IMR-90 (cell line): ENCODE measurements around the gene ALDH2. TPM values are rescaled to one million over a fixed set of nuclear protein-coding genes. Genes with fewer than 3 reads are reported as not detected.

Experiments used
- ATAC-seq: fragments of 200-7000 bp; cut with Tn5 transposase; 2 replicates; pipeline ENCODE4 v1.9.1; 2020; ENCODE audit warnings: low read depth, mild to moderate bottlenecking, moderate library complexity
- BruUV-seq: library from RNA; stranded (reverse); fragments of 400-500 nt; replicated peaks from 2 replicates; lab custom pipeline; 2021; lab: Mats Ljungman, UMichigan
- CTCF ChIA-PET: fragments of 300-600 bp; formaldehyde crosslinking; extraction: SDS; loops from one replicate; lab custom pipeline; 2021; ENCODE audit warnings: antibody characterized with exemption; lab: Yijun Ruan, JAX
- POLR2A ChIA-PET: fragments of 300-600 bp; sonication (Branson Sonifier 250); formaldehyde crosslinking; loops from one replicate; lab custom pipeline; 2022; ENCODE audit warnings: antibody characterized with exemption; ENCODE audit not compliant: unreplicated experiment; lab: Charles Lee
- DNase-seq: peaks from one replicate; pipeline ENCODE4 v3.0.0; 2013
- H2AFZ ChIP-seq: replicated peaks from 2 replicates; pipeline ENCODE3; 2013; ENCODE audit warnings: low read length, mild to moderate bottlenecking; ENCODE audit not compliant: poor library complexity
- H2AK5ac ChIP-seq: 2 replicates; pipeline ENCODE4 v1.6.1; 2013; ENCODE audit warnings: low read depth, low read length, inconsistent platforms
- H2AK9ac ChIP-seq: replicated peaks from 2 replicates; pipeline ENCODE3; 2013; ENCODE audit warnings: mild to moderate bottlenecking, low read depth, low read length, moderate library complexity; ENCODE audit not compliant: poor library complexity
- H2BK120ac ChIP-seq: 2 replicates; pipeline ENCODE4 v1.6.1; 2013; ENCODE audit warnings: low read depth, low read length, inconsistent platforms
- H2BK15ac ChIP-seq: 3 replicates; pipeline ENCODE4 v1.6.1; 2013; ENCODE audit warnings: low read depth, low read length, inconsistent platforms
- H2BK20ac ChIP-seq: 2 replicates; pipeline ENCODE4 v1.6.1; 2013; ENCODE audit warnings: low read depth, mild to moderate bottlenecking, inconsistent platforms, low read length, moderate library complexity
- H2BK5ac ChIP-seq: 2 replicates; pipeline ENCODE4 v1.6.1; 2013; ENCODE audit warnings: mild to moderate bottlenecking, low read depth, low read length, inconsistent platforms; ENCODE audit not compliant: poor library complexity, severe bottlenecking
- H3K14ac ChIP-seq: replicated peaks from 2 replicates; pipeline ENCODE4 v1.6.1; 2013; ENCODE audit warnings: low read depth, low read length, inconsistent platforms
- H3K18ac ChIP-seq: 2 replicates; pipeline ENCODE4 v1.6.1; 2013; ENCODE audit warnings: low read depth, low read length, control low read depth
- H3K23ac ChIP-seq: 2 replicates; pipeline ENCODE4 v1.6.1; 2013; ENCODE audit warnings: low read depth, low read length, inconsistent platforms
- H3K27ac ChIP-seq: 2 replicates; pipeline ENCODE4 v1.5.1; 2013; ENCODE audit warnings: mild to moderate bottlenecking, control low read depth, low read length; ENCODE audit not compliant: insufficient read depth
- H3K27me3 ChIP-seq: 2 replicates; pipeline ENCODE4 v1.6.1; 2013; ENCODE audit warnings: low read length; ENCODE audit not compliant: control insufficient read depth, insufficient read depth
- H3K36me3 ChIP-seq: 2 replicates; pipeline ENCODE4 v1.6.1; 2013; ENCODE audit warnings: low read length, mixed read lengths; ENCODE audit not compliant: control insufficient read depth, insufficient read depth
- H3K4ac ChIP-seq: 2 replicates; pipeline ENCODE4 v1.6.1; 2013; ENCODE audit warnings: low read depth, low read length, inconsistent platforms
- H3K4me1 ChIP-seq: 2 replicates; pipeline ENCODE4 v1.6.1; 2013; ENCODE audit warnings: low read length, mixed read lengths; ENCODE audit not compliant: control insufficient read depth, insufficient read depth
- H3K4me2 ChIP-seq: 2 replicates; pipeline ENCODE4 v1.6.1; 2013; ENCODE audit warnings: low read depth, mild to moderate bottlenecking, control low read depth, low read length, moderate library complexity
- H3K4me3 ChIP-seq: 2 replicates; pipeline ENCODE4 v1.5.1; 2013; ENCODE audit warnings: low read depth, mild to moderate bottlenecking, control low read depth, low read length, moderate library complexity; ENCODE audit not compliant: insufficient read depth
- H3K56ac ChIP-seq: 2 replicates; pipeline ENCODE4 v1.6.1; 2013; ENCODE audit warnings: low read length, inconsistent platforms; ENCODE audit not compliant: insufficient read depth; ENCODE audit errors: extremely low read depth
- H3K79me1 ChIP-seq, 2 experiments: 2 replicates each; pipeline ENCODE4 v1.6.1; 2013; ENCODE audit warnings: low read length in 2 of 2, inconsistent platforms in 1 of 2, low read depth in 1 of 2
- H3K9ac ChIP-seq: 2 replicates; pipeline ENCODE4 v1.6.1; 2013; ENCODE audit warnings: low read depth, low read length, control low read depth
- H3K9me1 ChIP-seq: 2 replicates; pipeline ENCODE4 v1.6.1; 2013; ENCODE audit warnings: low read length, inconsistent platforms; ENCODE audit not compliant: insufficient read depth
- H3K9me3 ChIP-seq: 2 replicates; pipeline ENCODE4 v1.6.1; 2013; ENCODE audit warnings: low read length; ENCODE audit not compliant: control insufficient read depth, insufficient read depth
- H4K20me1 ChIP-seq: 2 replicates; pipeline ENCODE4 v1.6.1; 2013; ENCODE audit warnings: low read length, inconsistent platforms; ENCODE audit not compliant: insufficient read depth
- H4K5ac ChIP-seq: 2 replicates; pipeline ENCODE4 v1.6.1; 2013; ENCODE audit warnings: mild to moderate bottlenecking, low read depth, low read length, control low read depth
- H4K8ac ChIP-seq, 2 experiments: 2 replicates each; pipeline ENCODE4 v1.6.1; 2013; ENCODE audit warnings: low read depth in 2 of 2, low read length in 2 of 2, control low read depth in 1 of 2, inconsistent platforms in 1 of 2
- H4K91ac ChIP-seq: 2 replicates; pipeline ENCODE4 v1.6.1; 2013; ENCODE audit warnings: low read depth, low read length, inconsistent platforms; ENCODE audit not compliant: insufficient read depth
- BHLHE40 ChIP-seq: fragments of 150-350 bp; IDR thresholded peaks from 2 replicates; pipeline ENCODE4 v1.6.1; 2016; ENCODE audit warnings: mild to moderate bottlenecking, low read depth, low read length
- CEBPB ChIP-seq: IDR thresholded peaks from 2 replicates; pipeline ENCODE4 v1.6.1; 2012; ENCODE audit warnings: low read depth, low read length, improper control_type of control experiment
- CHD1 ChIP-seq: IDR thresholded peaks from 2 replicates; pipeline ENCODE4 v1.6.1; 2012; ENCODE audit warnings: low read depth, low read length, improper control_type of control experiment
- CTCF ChIP-seq: conservative IDR thresholded peaks from 2 replicates; pipeline ENCODE4 v1.5.1; 2012; ENCODE audit warnings: mild to moderate bottlenecking, low read depth, low read length, improper control_type of control experiment
- ELK1 ChIP-seq: fragments of 150-350 bp; IDR thresholded peaks from 2 replicates; pipeline ENCODE4 v1.6.1; 2016; ENCODE audit warnings: low read depth, mild to moderate bottlenecking, low read length, moderate library complexity, borderline replicate concordance
- FOS ChIP-seq: fragments of 150-350 bp; IDR thresholded peaks from 2 replicates; pipeline ENCODE4 v1.6.1; 2016; ENCODE audit warnings: low read depth, low read length
- MAFK ChIP-seq: IDR thresholded peaks from 2 replicates; pipeline ENCODE4 v1.6.1; 2012; ENCODE audit warnings: low read depth, low read length, improper control_type of control experiment
- MXI1 ChIP-seq: IDR thresholded peaks from 2 replicates; pipeline ENCODE4 v1.6.1; 2012; ENCODE audit warnings: low read depth, mild to moderate bottlenecking, low read length, moderate library complexity, borderline replicate concordance
- NFE2L2 ChIP-seq: fragments of 150-350 bp; IDR thresholded peaks from 2 replicates; pipeline ENCODE4 v1.6.1; 2016; ENCODE audit warnings: low read depth, mild to moderate bottlenecking, low read length
- POLR2A ChIP-seq: IDR thresholded peaks from 2 replicates; pipeline ENCODE4 v1.6.1; 2012; ENCODE audit warnings: mild to moderate bottlenecking, low read depth, low read length
- RAD21 ChIP-seq: IDR thresholded peaks from 2 replicates; pipeline ENCODE4 v1.6.1; 2012; ENCODE audit warnings: low read length, improper control_type of control experiment
- RCOR1 ChIP-seq: IDR thresholded peaks from 2 replicates; pipeline ENCODE4 v1.6.1; 2012; ENCODE audit warnings: mild to moderate bottlenecking, low read length, improper control_type of control experiment; ENCODE audit not compliant: insufficient replicate concordance
- RFX5 ChIP-seq: IDR thresholded peaks from 2 replicates; pipeline ENCODE4 v1.8.0; 2012; ENCODE audit warnings: low read depth, mild to moderate bottlenecking, low read length, moderate library complexity
- SMC3 ChIP-seq: fragments of 150-350 bp; IDR thresholded peaks from 2 replicates; pipeline ENCODE4 v1.6.1; 2016; ENCODE audit warnings: low read depth, mild to moderate bottlenecking, antibody characterized with exemption, low read length, moderate library complexity
- USF2 ChIP-seq: fragments of 150-350 bp; IDR thresholded peaks from 2 replicates; pipeline ENCODE4 v1.6.1; 2017; ENCODE audit warnings: mild to moderate bottlenecking, antibody characterized with exemption, low read length, low read depth
- WGBS, 2 experiments: methylation state at CpG; one replicate each; pipeline versions ENCODE4 v1.1.5 to v1.1.7; 2013; ENCODE audit warnings: missing lambda C conversion rate in 2 of 2; ENCODE audit not compliant: insufficient read length in 1 of 2; ENCODE audit errors: extremely low coverage in 2 of 2; 5-methylcytosine and 5-hydroxymethylcytosine counted together
- dilution Hi-C: fragments of 300-500 bp; cut with HindIII; formaldehyde crosslinking; loops from one replicate; pipeline ENCODE4 v1.14.3; 2018; ENCODE audit warnings: low sequenced_read_pairs; ENCODE audit not compliant: unreplicated experiment
- in situ Hi-C: fragments of 300-500 bp; cut with MboI; formaldehyde crosslinking; loops from 3 replicates; pipeline ENCODE4 v1.14.3; 2019; ENCODE audit warnings: low sequenced_read_pairs, inconsistent platforms, mixed read lengths
- intact Hi-C: fragments of 100-400 bp; cut with micrococcal nuclease; formaldehyde crosslinking; loops from 2 replicates; pipeline ENCODE4 v1.10.0; 2022
- polyA plus RNA-seq, 3 experiments: library from polyadenylated mRNA; depleted of rRNA; stranded (reverse); fragments of >200 nt; gene quantifications; 2 replicates each; pipeline ENCODE4 v1.2.3, GENCODE V29; 2012; ENCODE audit warnings: low replicate concordance in 1 of 3
- total RNA-seq: library from RNA; depleted of rRNA; stranded (reverse); fragments of >200 nt; gene quantifications from 2 replicates; pipeline ENCODE4 v1.2.3, GENCODE V29; 2012

ALDH2 gene
- total and polyA plus RNA-seq, 2 of the 4 experiments (the other 2 are of a cell fraction) = 16.0 to 41.2 TPM

GRCh38 chr12:111753144-111753881, 13.4 kb upstream of the ALDH2 start:
- H2BK20ac ChIP-seq = no peak overlapping the region
- peaks cover 5% of the 10 kb centered on the region; the same call in 1 of the 2 replicates for H4K20me1 ChIP-seq
- H3K9ac ChIP-seq = no peak overlapping the region
- BruUV-seq = no TSS peak
- no peak overlapping the region for H3K4me3 ChIP-seq
- no peak overlapping the region for H3K56ac ChIP-seq
- WGBS, 2 experiments = 73% methylated on average over 16 of the region's 23 CpGs; no CpG with 5 or more reads in 1 of the 2 experiments
- H3K4me1 ChIP-seq = peaks cover 13% of the 10 kb centered on the region; the same call in 1 of the 2 replicates
- H2BK5ac ChIP-seq = no peak overlapping the region
- no peak overlapping the region for H4K5ac ChIP-seq
- CTCF ChIA-PET = interaction anchor here (0.6 to 3.3 kb wide), 5 partner anchors 34 to 62 kb away, joined by 3 to 17 read pairs (median 4); no protein-coding TSS in a partner anchor
- H3K18ac ChIP-seq = no peak overlapping the region
- ATAC-seq (peak; percentile 94), DNase-seq (peak; percentile 61)
- peaks cover 26% of the 10 kb centered on the region for H3K36me3 ChIP-seq
- no peaks in the 10 kb centered on the region for H3K9me3 ChIP-seq
- no peak overlapping the region for H3K4ac ChIP-seq
- no peak overlapping the region for H3K14ac ChIP-seq
- no peak overlapping the region for H3K23ac ChIP-seq
- H2AK9ac ChIP-seq = peak overlapping the region; percentile 91
- in situ Hi-C loops = no loop called here
- POLR2A ChIA-PET = no interaction called here
- H2AK5ac ChIP-seq = no peak overlapping the region; the same call in 1 of the 2 replicates
- no peak overlapping the region for H4K91ac ChIP-seq
- no peak overlapping the region for H3K27ac ChIP-seq
- no peaks in the 10 kb centered on the region for H3K27me3 ChIP-seq
- no peak overlapping the region for H2BK120ac ChIP-seq
- intact Hi-C loops = loop anchor here (1.0 kb wide), 2 partner anchors 35 to 60 kb away; no protein-coding TSS in a partner anchor
- no peak overlapping the region for H3K4me2 ChIP-seq
- H3K9me1 ChIP-seq = no peaks in the 10 kb centered on the region
- no peaks in the 10 kb centered on the region for H3K79me1 ChIP-seq
- no peak overlapping the region for H2BK15ac ChIP-seq
- no peak overlapping the region for H4K8ac ChIP-seq
- dilution Hi-C loops = no loop called here
- H2AFZ ChIP-seq = peak overlapping the region; percentile 81
- no peak for TF ChIP-seq FOS
- no peak for TF ChIP-seq CHD1
- no peak for TF ChIP-seq RCOR1
- no peak for TF ChIP-seq CEBPB
- TF ChIP-seq SMC3 = peak; percentile 85
- TF ChIP-seq RAD21 = peak; percentile 85
- TF ChIP-seq POLR2A = no peak
- no peak for TF ChIP-seq USF2
- TF ChIP-seq MXI1 = no peak
- no peak for TF ChIP-seq MAFK
- TF ChIP-seq CTCF = peak; percentile 86
- no peak for TF ChIP-seq NFE2L2
- TF ChIP-seq ELK1 = no peak
- no peak for TF ChIP-seq RFX5
- TF ChIP-seq BHLHE40 = no peak
